ENCODE measurements around the gene GOLGA6B.

DNA sequence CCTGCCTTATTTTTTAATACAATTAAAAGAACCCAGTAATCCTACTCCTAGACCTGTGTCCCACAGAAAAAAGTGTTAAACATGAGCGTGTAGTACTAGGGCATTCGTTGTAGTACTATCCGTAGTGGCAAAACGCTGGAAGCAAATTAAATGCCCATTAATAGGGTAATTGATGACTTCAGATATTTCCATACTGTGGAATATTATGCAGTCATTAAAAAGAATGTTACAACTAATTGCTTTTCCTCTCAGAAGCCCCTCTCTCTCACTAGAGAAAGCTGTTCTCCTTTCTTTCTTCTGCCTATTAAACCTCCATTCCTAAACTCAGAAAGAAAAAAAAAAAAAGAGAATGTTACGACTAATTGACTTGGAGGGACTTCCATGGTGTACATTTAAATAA is 34.2 kb downstream of the GOLGA6B start:
- TF ChIP-seq, protein P1, sequence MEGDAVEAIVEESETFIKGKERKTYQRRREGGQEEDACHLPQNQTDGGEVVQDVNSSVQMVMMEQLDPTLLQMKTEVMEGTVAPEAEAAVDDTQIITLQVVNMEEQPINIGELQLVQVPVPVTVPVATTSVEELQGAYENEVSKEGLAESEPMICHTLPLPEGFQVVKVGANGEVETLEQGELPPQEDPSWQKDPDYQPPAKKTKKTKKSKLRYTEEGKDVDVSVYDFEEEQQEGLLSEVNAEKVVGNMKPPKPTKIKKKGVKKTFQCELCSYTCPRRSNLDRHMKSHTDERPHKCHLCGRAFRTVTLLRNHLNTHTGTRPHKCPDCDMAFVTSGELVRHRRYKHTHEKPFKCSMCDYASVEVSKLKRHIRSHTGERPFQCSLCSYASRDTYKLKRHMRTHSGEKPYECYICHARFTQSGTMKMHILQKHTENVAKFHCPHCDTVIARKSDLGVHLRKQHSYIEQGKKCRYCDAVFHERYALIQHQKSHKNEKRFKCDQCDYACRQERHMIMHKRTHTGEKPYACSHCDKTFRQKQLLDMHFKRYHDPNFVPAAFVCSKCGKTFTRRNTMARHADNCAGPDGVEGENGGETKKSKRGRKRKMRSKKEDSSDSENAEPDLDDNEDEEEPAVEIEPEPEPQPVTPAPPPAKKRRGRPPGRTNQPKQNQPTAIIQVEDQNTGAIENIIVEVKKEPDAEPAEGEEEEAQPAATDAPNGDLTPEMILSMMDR (conservative IDR thresholded peaks at IDR 0.05; ENCODE audit: low read depth, low read length), result no peak
- no peak for TF ChIP-seq EZH2 (IDR thresholded peaks at IDR 0.05; ENCODE audit: borderline replicate concordance, low read depth, low read length, poor library complexity, severe bottlenecking)

Measured in A673 (cell line).